ENCODE measurements around the gene FEM1C.
A peak's percentile ranks its signal among the peaks of the same experiment; 100 is the strongest.

FEM1C gene

DNA sequence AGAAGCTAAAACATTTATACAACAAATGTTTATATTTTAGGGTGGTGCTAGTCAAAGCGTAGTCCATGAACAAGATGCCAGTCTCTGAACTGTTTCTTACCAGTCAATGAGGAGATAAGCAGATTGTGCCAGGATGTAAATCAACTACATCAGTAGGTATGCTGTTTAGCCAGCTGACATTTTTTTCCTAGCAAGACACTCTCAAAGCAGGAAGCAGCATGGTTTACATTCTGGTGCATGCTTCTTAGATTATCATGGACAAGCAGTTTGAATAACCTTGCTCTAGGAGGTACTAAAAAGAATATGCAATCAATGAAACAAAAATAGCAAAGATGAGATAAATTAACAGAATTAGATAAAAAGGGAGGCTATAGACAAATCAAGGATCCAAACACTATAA is 40.7 kb upstream of the FEM1C start:
- Histone ChIP-seq H2AFZ (ENCODE audit: low read depth, low read length) (no peak overlapping the region), H3K9me3 (ENCODE audit: insufficient read depth, low read length) (0 out of 2 replicates have a peak, but pooled peaks cover 6% of the 10 kb centered on the region), H4K20me1 (ENCODE audit: insufficient read depth, low read length) (no peaks in the 10 kb centered on the region), H3K36me3 (replicated peaks; ENCODE audit: low read depth, low read length) (peaks cover 15% of the 10 kb centered on the region), H3K9ac (ENCODE audit: low read length) (no peak overlapping the region), H3K4me1 (ENCODE audit: low read length) (peaks cover 77% of the 10 kb centered on the region), H3K4me3 (ENCODE audit: low read length) (no peak overlapping the region), H3K27ac (ENCODE audit: low read length) (peak overlapping the region; percentile 38), H3K4me2 (ENCODE audit: low read length) (peak overlapping the region; percentile 36), H3K79me2 (ENCODE audit: low read length) (peaks cover 14% of the 10 kb centered on the region), H3K27me3 (ENCODE audit: low read depth, low read length) (no peaks in the 10 kb centered on the region)
- TF ChIP-seq, protein P1, sequence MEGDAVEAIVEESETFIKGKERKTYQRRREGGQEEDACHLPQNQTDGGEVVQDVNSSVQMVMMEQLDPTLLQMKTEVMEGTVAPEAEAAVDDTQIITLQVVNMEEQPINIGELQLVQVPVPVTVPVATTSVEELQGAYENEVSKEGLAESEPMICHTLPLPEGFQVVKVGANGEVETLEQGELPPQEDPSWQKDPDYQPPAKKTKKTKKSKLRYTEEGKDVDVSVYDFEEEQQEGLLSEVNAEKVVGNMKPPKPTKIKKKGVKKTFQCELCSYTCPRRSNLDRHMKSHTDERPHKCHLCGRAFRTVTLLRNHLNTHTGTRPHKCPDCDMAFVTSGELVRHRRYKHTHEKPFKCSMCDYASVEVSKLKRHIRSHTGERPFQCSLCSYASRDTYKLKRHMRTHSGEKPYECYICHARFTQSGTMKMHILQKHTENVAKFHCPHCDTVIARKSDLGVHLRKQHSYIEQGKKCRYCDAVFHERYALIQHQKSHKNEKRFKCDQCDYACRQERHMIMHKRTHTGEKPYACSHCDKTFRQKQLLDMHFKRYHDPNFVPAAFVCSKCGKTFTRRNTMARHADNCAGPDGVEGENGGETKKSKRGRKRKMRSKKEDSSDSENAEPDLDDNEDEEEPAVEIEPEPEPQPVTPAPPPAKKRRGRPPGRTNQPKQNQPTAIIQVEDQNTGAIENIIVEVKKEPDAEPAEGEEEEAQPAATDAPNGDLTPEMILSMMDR (IDR thresholded peaks at IDR 0.05; ENCODE audit: low read depth, low read length), result no peak
- no peak for TF ChIP-seq EZH2phosphoT487 (IDR thresholded peaks at IDR 0.05; ENCODE audit: low read depth)

DNA sequence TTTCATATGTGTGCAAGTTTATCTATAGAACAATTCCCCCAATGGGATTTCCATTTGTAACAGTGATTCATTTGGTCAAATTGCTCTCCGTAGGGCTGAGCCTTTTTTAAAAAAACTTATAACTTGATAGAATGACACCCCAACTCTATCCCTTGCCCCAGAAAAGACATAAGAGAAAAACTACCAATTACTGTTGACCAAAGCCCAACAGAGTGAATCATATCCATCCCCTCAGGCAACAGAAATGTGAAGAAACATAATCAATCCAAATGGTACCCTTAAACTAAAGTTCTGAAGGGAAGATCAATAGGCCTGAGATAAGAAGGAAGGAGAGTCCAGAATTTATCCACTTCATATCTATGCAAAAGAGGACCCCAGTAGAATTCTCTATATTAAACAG is 39.9 kb upstream of the FEM1C start:
- Histone ChIP-seq H2AFZ (ENCODE audit: low read depth, low read length) (no peak overlapping the region), H4K20me1 (ENCODE audit: insufficient read depth, low read length) (no peaks in the 10 kb centered on the region), H3K9ac (ENCODE audit: low read length) (no peak overlapping the region), H3K4me1 (ENCODE audit: low read length) (peaks cover 80% of the 10 kb centered on the region), H3K9me3 (ENCODE audit: insufficient read depth, low read length) (0 out of 2 replicates have a peak, but pooled peaks cover 6% of the 10 kb centered on the region), H3K27me3 (ENCODE audit: low read depth, low read length) (no peaks in the 10 kb centered on the region), H3K27ac (ENCODE audit: low read length) (no peak overlapping the region), H3K4me2 (ENCODE audit: low read length) (no peak overlapping the region), H3K36me3 (replicated peaks; ENCODE audit: low read depth, low read length) (peaks cover 15% of the 10 kb centered on the region), H3K79me2 (ENCODE audit: low read length) (peaks cover 14% of the 10 kb centered on the region), H3K4me3 (ENCODE audit: low read length) (no peak overlapping the region)
- TF ChIP-seq, protein P1 (IDR thresholded peaks at IDR 0.05; ENCODE audit: low read depth, low read length), result no peak
- TF ChIP-seq EZH2phosphoT487 (IDR thresholded peaks at IDR 0.05; ENCODE audit: low read depth), result no peak

DNA sequence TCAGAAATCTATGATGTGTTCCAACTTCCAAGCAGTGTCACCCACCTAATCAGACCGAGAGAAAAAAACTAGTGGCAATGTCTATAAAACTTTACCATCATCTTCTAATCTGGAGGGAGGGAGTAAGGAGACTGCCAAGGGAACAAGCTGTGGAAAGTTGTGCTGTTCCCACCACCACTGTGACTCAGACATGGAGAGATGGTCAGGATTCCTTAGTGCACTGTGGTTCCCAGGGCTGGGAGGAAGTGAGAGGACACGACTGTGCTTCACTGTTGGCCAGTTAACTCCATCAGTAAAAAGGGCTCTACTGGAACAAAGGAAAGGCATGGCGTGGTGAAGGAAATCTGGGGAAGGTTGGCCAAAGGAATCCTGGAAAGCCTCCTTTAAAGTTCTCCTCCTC is 38.9 kb upstream of the FEM1C start:
- H3K9ac ChIP-seq (ENCODE audit: low read length), result peak overlapping the region; percentile 6; the same call in 1 of the 2 replicates
- H4K20me1 ChIP-seq (ENCODE audit: insufficient read depth, low read length), result no peaks in the 10 kb centered on the region
- no peak overlapping the region for H2AFZ ChIP-seq (ENCODE audit: low read depth, low read length)
- no peak overlapping the region for H3K27ac ChIP-seq (ENCODE audit: low read length)
- TF ChIP-seq EZH2phosphoT487 (IDR thresholded peaks at IDR 0.05; ENCODE audit: low read depth), result no peak
- TF ChIP-seq, protein P1 (IDR thresholded peaks at IDR 0.05; ENCODE audit: low read depth, low read length), result no peak
- 0 out of 2 replicates have a peak, but pooled peaks cover 6% of the 10 kb centered on the region for H3K9me3 ChIP-seq (ENCODE audit: insufficient read depth, low read length)
- 0 out of 2 replicates have a peak overlapping the region, but pooled peaks have one; percentile 9 for H3K4me3 ChIP-seq (ENCODE audit: low read length)
- H3K4me1 ChIP-seq (ENCODE audit: low read length), result peaks cover 79% of the 10 kb centered on the region
- peaks cover 15% of the 10 kb centered on the region for H3K36me3 ChIP-seq (replicated peaks; ENCODE audit: low read depth, low read length)
- H3K79me2 ChIP-seq (ENCODE audit: low read length), result peaks cover 14% of the 10 kb centered on the region
- H3K4me2 ChIP-seq (ENCODE audit: low read length), result peak overlapping the region; percentile 45
- no peaks in the 10 kb centered on the region for H3K27me3 ChIP-seq (ENCODE audit: low read depth, low read length)

DNA sequence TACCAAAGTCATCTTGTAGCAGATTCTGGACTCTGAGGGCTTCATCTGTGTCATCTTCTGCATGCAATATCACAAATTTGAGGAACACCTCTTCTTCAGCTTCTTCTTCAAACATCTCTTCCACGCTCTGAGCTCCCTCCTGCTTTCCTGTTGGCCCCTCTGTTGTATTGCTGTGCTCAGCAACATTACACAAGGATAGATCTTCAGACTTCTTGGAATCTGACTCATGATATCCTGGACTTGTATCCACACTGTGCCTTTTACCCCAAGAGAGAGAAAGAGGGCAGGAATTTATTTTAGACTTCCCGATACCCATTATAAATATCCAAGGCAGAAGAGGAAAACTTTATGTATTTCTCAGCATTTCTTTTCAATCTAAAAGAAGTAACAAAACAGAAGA is 36.4 kb upstream of the FEM1C start:
- H3K27ac ChIP-seq (ENCODE audit: low read length), result peak overlapping the region; percentile 98
- no peaks in the 10 kb centered on the region for H4K20me1 ChIP-seq (ENCODE audit: insufficient read depth, low read length)
- H3K4me3 ChIP-seq (ENCODE audit: low read length), result no peak overlapping the region
- H3K27me3 ChIP-seq (ENCODE audit: low read depth, low read length), result no peaks in the 10 kb centered on the region
- H3K79me2 ChIP-seq (ENCODE audit: low read length), result peaks cover 11% of the 10 kb centered on the region
- TF ChIP-seq, protein P1 (IDR thresholded peaks at IDR 0.05; ENCODE audit: low read depth, low read length), result no peak
- TF ChIP-seq EZH2phosphoT487 (IDR thresholded peaks at IDR 0.05; ENCODE audit: low read depth), result no peak
- H3K9ac ChIP-seq (ENCODE audit: low read length), result no peak overlapping the region
- peaks cover 29% of the 10 kb centered on the region for H3K36me3 ChIP-seq (replicated peaks; ENCODE audit: low read depth, low read length)
- H3K9me3 ChIP-seq (ENCODE audit: insufficient read depth, low read length), result peaks cover 14% of the 10 kb centered on the region; the same call in 1 of the 2 replicates
- H3K4me2 ChIP-seq (ENCODE audit: low read length), result no peak overlapping the region
- H3K4me1 ChIP-seq (ENCODE audit: low read length), result peaks cover 78% of the 10 kb centered on the region
- no peak overlapping the region for H2AFZ ChIP-seq (ENCODE audit: low read depth, low read length)

Measured in OCI-LY3 (cell line).